GM23248 (cell line): ENCODE measurements around the gene HMGCR. TPM values are rescaled to one million over a fixed set of nuclear protein-coding genes. Genes with fewer than 3 reads are reported as not detected.

Experiments used
- DNase-seq: peaks from one replicate; pipeline ENCODE4 v3.0.0-alpha.2; 2015
- H2AFZ ChIP-seq: fragments of 200-600 bp; sonication (generic); 2 replicates; pipeline ENCODE4 v1.6.1; 2016; ENCODE audit warnings: antibody characterized with exemption
- H3F3A ChIP-seq: fragments of 200-600 bp; sonication (generic); 2 replicates; pipeline ENCODE4 v1.6.1; 2016; ENCODE audit warnings: mild to moderate bottlenecking, antibody characterized with exemption, mixed run types; ENCODE audit not compliant: insufficient read depth
- H3K27ac ChIP-seq: fragments of 200-600 bp; sonication (generic); 2 replicates; pipeline ENCODE4 v1.5.1; 2016; ENCODE audit warnings: mild to moderate bottlenecking
- H3K27me3 ChIP-seq: fragments of 200-600 bp; sonication (generic); replicated peaks from 2 replicates; pipeline ENCODE4 v1.6.1; 2016; ENCODE audit warnings: mild to moderate bottlenecking; ENCODE audit not compliant: insufficient read depth
- H3K36me3 ChIP-seq: fragments of 200-600 bp; sonication (generic); 2 replicates; pipeline ENCODE4 v1.6.1; 2016; ENCODE audit warnings: low read depth, mild to moderate bottlenecking
- H3K4me1 ChIP-seq: fragments of 200-600 bp; sonication (generic); 2 replicates; pipeline ENCODE4 v1.6.1; 2016; ENCODE audit warnings: mild to moderate bottlenecking; ENCODE audit not compliant: insufficient read depth
- H3K4me2 ChIP-seq: fragments of 200-600 bp; sonication (generic); one replicate; pipeline ENCODE4 v1.6.1; 2016; ENCODE audit warnings: mild to moderate bottlenecking; ENCODE audit not compliant: unreplicated experiment
- H3K4me3 ChIP-seq: fragments of 200-600 bp; sonication (generic); 2 replicates; pipeline ENCODE4 v1.5.1; 2016; ENCODE audit warnings: mild to moderate bottlenecking
- H3K79me2 ChIP-seq: fragments of 200-600 bp; sonication (generic); 2 replicates; pipeline ENCODE4 v1.6.1; 2016; ENCODE audit warnings: mild to moderate bottlenecking; ENCODE audit not compliant: insufficient read depth
- H3K9ac ChIP-seq: fragments of 200-600 bp; sonication (generic); 2 replicates; pipeline ENCODE4 v1.6.1; 2016; ENCODE audit warnings: mild to moderate bottlenecking
- H3K9me2 ChIP-seq: fragments of 200-600 bp; sonication (generic); 2 replicates; pipeline ENCODE4 v1.6.1; 2016; ENCODE audit warnings: mixed run types, mild to moderate bottlenecking, moderate library complexity; ENCODE audit not compliant: insufficient read depth
- H3K9me3 ChIP-seq: fragments of 200-600 bp; sonication (generic); one replicate; pipeline ENCODE4 v1.6.1; 2017; ENCODE audit warnings: low read depth
- H4K20me1 ChIP-seq: fragments of 200-600 bp; sonication (generic); 2 replicates; pipeline ENCODE4 v1.6.0; 2016; ENCODE audit not compliant: insufficient read depth
- EZH2 ChIP-seq: fragments of 200-600 bp; sonication (generic); IDR thresholded peaks from 2 replicates; pipeline ENCODE4 v1.6.1; 2018; ENCODE audit warnings: antibody characterized with exemption, mild to moderate bottlenecking; ENCODE audit not compliant: insufficient read depth, poor library complexity, severe bottlenecking
- EZH2phosphoT487 ChIP-seq: fragments of 200-600 bp; sonication (generic); IDR thresholded peaks from 2 replicates; pipeline ENCODE4 v1.6.1; 2018; ENCODE audit warnings: antibody characterized with exemption, moderate library complexity, mild to moderate bottlenecking, low read depth; ENCODE audit not compliant: insufficient read depth
- WGBS, 2 experiments: methylation state at CpG; one replicate each; pipeline ENCODE4 v1.1.6; 2015 to 2017; ENCODE audit warnings: low lambda C conversion rate in 2 of 2, low coverage in 1 of 2; ENCODE audit errors: missing lambda C conversion rate in 2 of 2; 5-methylcytosine and 5-hydroxymethylcytosine counted together
- in situ Hi-C: fragments of 300-500 bp; cut with MboI; formaldehyde crosslinking; loops from 2 replicates; pipeline ENCODE4 v1.15.0; 2020
- polyA plus RNA-seq: library from polyadenylated mRNA; unstranded; fragments of >200 nt; fragmentation: Nextera tagmentation; extraction: Ambion mirVana; gene quantifications from 2 replicates; pipeline ENCODE4 v1.2.1, GENCODE V29; 2016
- total RNA-seq: library from RNA; depleted of rRNA; stranded (reverse); fragments of >200 nt; shearing (Covaris generic); gene quantifications from 2 replicates; pipeline ENCODE4 v1.2.3, GENCODE V29; 2014

HMGCR gene
- total and polyA plus RNA-seq, 2 experiments from 2014 or later = 14.4 to 34.0 TPM

DNA sequence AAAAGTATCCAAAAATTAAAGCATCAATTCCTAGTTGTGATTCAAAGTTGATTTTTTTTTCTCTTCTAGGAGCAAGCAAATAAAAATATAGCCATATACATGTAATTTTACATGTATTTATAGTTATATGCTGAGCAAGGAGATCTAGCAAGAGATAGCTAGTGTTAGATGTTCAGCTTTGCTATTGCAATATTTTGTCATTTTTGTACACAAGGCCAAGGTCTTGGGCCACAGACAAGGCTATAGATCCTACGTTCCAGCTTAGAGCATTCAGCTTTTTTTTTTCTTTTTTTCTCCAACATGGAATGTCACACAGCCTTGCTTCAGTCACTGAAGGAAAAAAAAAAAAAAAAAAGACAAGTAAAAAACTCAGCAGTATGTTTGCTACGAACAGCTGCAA is 36.8 kb downstream of the HMGCR start:
- Histone ChIP-seq H4K20me1 (no peaks in the 10 kb centered on the region), H2AFZ (no peak overlapping the region), H3K27me3 (no peaks in the 10 kb centered on the region), H3K9me3 (no peaks in the 10 kb centered on the region), H3K79me2 (no peaks in the 10 kb centered on the region), H3F3A (no peaks in the 10 kb centered on the region), H3K4me1 (no peaks in the 10 kb centered on the region), H3K36me3 (peaks cover 22% of the 10 kb centered on the region; the same call in 1 of the 2 replicates), H3K4me3 (no peak overlapping the region), H3K9ac (no peak overlapping the region), H3K4me2 (no peak overlapping the region), H3K9me2 (no peaks in the 10 kb centered on the region), H3K27ac (no peak overlapping the region)
- DNase-seq = no peak
- TF ChIP-seq EZH2 (no peak), EZH2phosphoT487 (no peak)
- in situ Hi-C loops = no loop called here
- 55 to 62% methylated on average over 2 of the region's 2 CpGs for WGBS, 2 experiments

DNA sequence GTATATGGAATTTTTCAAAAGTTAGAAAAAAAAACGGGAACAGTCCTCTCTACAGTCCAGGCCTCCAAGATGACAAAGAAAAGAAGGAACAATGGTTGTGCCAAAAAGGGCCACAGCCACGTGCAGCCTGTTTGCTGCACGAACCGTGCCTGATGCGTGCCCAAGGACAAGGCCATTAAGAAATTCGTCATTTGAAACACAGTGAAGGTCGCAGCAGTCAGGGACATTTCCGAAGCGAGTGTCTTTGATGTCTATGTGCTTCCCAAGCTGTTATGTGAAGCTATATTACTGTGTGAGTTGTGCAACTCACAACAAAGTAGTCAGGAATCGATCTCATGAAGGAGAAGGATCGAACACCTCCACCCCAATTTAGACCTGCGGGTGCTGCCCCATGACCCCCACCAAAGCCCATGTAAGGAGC is 37.4 kb downstream of the HMGCR start:
- DNase-seq = no peak
- no peak overlapping the region for H3K4me3 ChIP-seq
- 87 to 90% methylated on average over 12 of the region's 12 CpGs for WGBS, 2 experiments
- no peak overlapping the region for H3K9ac ChIP-seq
- H3K9me2 ChIP-seq = no peaks in the 10 kb centered on the region
- no peak for TF ChIP-seq EZH2phosphoT487
- no peak for TF ChIP-seq EZH2
- H3K79me2 ChIP-seq = no peaks in the 10 kb centered on the region
- H3K27ac ChIP-seq = no peak overlapping the region
- H4K20me1 ChIP-seq = no peaks in the 10 kb centered on the region
- no peak overlapping the region for H2AFZ ChIP-seq
- no peak overlapping the region for H3K4me2 ChIP-seq
- no peaks in the 10 kb centered on the region for H3K9me3 ChIP-seq
- H3K27me3 ChIP-seq = no peaks in the 10 kb centered on the region
- peaks cover 27% of the 10 kb centered on the region for H3K36me3 ChIP-seq
- no peaks in the 10 kb centered on the region for H3K4me1 ChIP-seq
- in situ Hi-C loops = no loop called here
- H3F3A ChIP-seq = no peaks in the 10 kb centered on the region

DNA sequence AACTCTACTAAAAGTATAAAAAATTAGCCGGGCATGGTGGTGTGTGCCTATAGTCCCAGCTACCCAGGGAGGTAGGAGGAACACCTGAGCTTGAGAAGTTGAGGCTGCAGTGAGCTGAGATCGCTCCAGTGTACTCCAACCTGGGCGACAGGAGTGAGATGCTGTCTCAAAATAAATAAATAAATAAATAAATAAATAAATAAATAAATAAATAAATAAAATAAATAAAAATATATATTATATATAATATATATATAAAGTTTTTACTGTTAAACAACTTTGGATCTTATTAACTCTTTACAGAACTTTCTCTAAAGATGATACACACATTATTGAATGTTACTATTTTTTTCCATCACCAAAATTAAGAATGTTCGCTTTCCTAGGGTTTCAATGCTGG is 38.4 kb downstream of the HMGCR start:
- Histone ChIP-seq H3K9me2 (no peaks in the 10 kb centered on the region), H3K9ac (no peak overlapping the region), H3K36me3 (peaks cover 35% of the 10 kb centered on the region), H4K20me1 (no peaks in the 10 kb centered on the region), H3K27me3 (no peaks in the 10 kb centered on the region), H3K79me2 (no peaks in the 10 kb centered on the region), H3K9me3 (no peaks in the 10 kb centered on the region), H3K4me3 (no peak overlapping the region), H2AFZ (no peak overlapping the region), H3K4me1 (no peaks in the 10 kb centered on the region), H3K27ac (no peak overlapping the region), H3F3A (no peaks in the 10 kb centered on the region), H3K4me2 (no peak overlapping the region)
- in situ Hi-C loops = no loop called here
- 96 to 98% methylated on average over 4 of the region's 4 CpGs for WGBS, 2 experiments
- TF ChIP-seq EZH2phosphoT487 (no peak), EZH2 (no peak)
- no peak for DNase-seq

DNA sequence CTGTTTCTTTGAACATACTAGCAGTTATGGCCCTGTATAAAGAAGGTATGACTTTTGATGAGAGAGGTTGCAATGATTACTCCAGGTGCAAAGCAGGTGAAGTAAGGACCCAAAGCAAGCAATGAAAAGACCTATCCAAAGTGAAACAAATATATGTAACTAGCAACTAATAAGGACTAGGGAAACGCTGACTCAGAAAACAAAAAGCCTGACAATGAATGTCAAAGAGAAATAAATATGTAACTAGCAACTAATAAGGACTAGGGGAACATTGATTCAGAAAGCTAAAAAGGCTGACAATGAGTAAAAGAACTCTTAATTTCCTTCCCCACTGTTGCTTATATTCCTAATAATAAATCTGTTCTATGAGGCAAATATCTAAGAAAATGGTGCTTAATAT is 43.1 kb downstream of the HMGCR start:
- in situ Hi-C loops = no loop called here
- no peak overlapping the region for H3K27ac ChIP-seq
- no peak overlapping the region for H3K4me2 ChIP-seq
- H3F3A ChIP-seq = no peaks in the 10 kb centered on the region
- H3K27me3 ChIP-seq = no peaks in the 10 kb centered on the region
- H3K4me3 ChIP-seq = no peak overlapping the region
- no peak for DNase-seq
- 94 to 96% methylated on average over 1 of the region's 1 CpG for WGBS, 2 experiments
- TF ChIP-seq EZH2 (no peak), EZH2phosphoT487 (no peak)
- peaks cover 48% of the 10 kb centered on the region for H3K36me3 ChIP-seq
- H4K20me1 ChIP-seq = no peaks in the 10 kb centered on the region
- H2AFZ ChIP-seq = no peak overlapping the region
- no peak overlapping the region for H3K9ac ChIP-seq
- H3K4me1 ChIP-seq = no peaks in the 10 kb centered on the region
- H3K9me2 ChIP-seq = no peaks in the 10 kb centered on the region
- H3K9me3 ChIP-seq = no peaks in the 10 kb centered on the region
- no peaks in the 10 kb centered on the region for H3K79me2 ChIP-seq

DNA sequence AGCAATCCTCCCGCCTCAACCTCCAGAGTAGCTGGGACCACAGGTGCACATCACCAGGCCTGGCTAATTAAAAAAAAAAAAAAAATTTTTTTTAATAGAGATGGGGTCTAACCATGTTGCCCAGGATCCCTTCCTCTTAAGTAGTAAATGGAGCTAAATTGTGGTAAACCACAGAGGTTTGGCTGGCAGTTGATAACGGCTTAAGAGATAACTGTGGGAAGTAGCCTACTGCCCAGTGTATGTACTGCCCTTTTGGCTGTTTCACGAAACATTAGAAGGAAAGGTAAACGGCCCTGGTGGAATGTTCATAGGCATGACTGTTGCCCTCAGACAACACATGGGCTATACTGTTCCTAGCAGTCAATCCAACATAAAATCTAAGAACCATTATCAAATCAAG is 44.4 kb downstream of the HMGCR start:
- Histone ChIP-seq H3K9ac (no peak overlapping the region), H3K36me3 (peaks cover 47% of the 10 kb centered on the region), H2AFZ (no peak overlapping the region), H3K9me2 (no peaks in the 10 kb centered on the region), H3K9me3 (no peaks in the 10 kb centered on the region), H3K4me1 (no peaks in the 10 kb centered on the region), H3K4me2 (no peak overlapping the region), H3K79me2 (no peaks in the 10 kb centered on the region), H3K27me3 (no peaks in the 10 kb centered on the region), H3F3A (no peaks in the 10 kb centered on the region), H3K4me3 (no peak overlapping the region), H4K20me1 (no peaks in the 10 kb centered on the region), H3K27ac (no peak overlapping the region)
- in situ Hi-C loops = no loop called here
- WGBS, 2 experiments = 95 to 98% methylated on average over 4 of the region's 4 CpGs
- no peak for DNase-seq
- no peak for TF ChIP-seq EZH2phosphoT487
